ENCODE results near the gene GRK7.

DNA sequence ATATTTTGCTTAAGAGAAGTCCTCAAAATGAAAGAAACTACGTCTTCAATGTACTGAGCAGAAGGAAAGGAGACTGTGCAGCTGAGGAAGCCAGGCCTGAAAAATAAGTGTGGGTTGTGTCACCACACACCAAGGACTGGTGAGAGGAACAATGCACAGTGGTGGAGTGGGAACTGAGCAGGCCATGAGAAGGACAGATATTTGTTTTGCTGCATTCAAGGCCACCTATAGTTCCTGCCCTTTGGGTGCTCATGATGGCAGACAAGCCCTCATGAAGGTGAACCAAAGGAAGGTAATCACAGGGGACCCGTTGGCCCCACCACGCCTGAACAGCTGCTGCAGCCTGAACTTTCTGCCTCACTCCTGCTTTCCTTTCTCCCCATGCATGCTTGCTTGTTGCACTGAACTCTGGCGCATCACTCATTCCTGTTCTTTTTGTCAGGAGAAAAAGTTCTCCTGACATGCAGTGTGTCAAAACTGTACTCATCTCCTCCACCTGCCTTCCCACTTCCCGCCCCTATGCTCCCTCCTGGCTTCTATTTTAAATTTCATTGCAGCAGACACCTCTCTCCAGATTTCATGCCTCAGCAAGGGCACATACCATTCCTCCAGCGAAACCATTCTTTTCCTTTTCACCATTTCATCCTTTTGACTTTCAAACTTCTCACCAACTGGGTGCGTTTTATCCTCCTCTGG lies 27.3 kb upstream of the GRK7 start:
- TF ChIP-seq CTCF (IDR thresholded peaks at IDR 0.05), result no peak
- no peak for TF ChIP-seq POLR2A (IDR thresholded peaks at IDR 0.05)

All from Peyer's patch (tissue), 4 donors.